HCT116 (cell line): ENCODE results near the gene PKN1. TPM values are rescaled to one million over a fixed set of nuclear protein-coding genes. Genes with fewer than 3 reads are reported as not detected.

Experiments used
- ATAC-seq: fragments of 200-7000 bp; cut with Tn5 transposase; 2 replicates; pipeline ENCODE4 v1.9.1; 2020; ENCODE audit warnings: mild to moderate bottlenecking, moderate library complexity
- BruUV-seq: library from RNA; stranded (reverse); fragments of 400-500 nt; replicated peaks from 2 replicates; lab custom pipeline; 2021; lab: Mats Ljungman, UMichigan
- CTCF ChIA-PET: fragments of 300-600 bp; sonication (Branson Sonifier 250); formaldehyde crosslinking; loops from one replicate; lab custom pipeline; 2021; ENCODE audit warnings: antibody characterized with exemption; lab: Charles Lee
- POLR2A ChIA-PET: fragments of 300-600, 350-600 bp; sonication (Branson Sonifier 250); formaldehyde crosslinking; loops from one replicate; lab custom pipeline; 2021; ENCODE audit warnings: antibody characterized with exemption; lab: Charles Lee
- RAD21 ChIA-PET, 2 experiments: fragments of 300-600 bp; sonication (Branson Sonifier 250); formaldehyde crosslinking; loops; one replicate each; lab custom pipeline; 2023; ENCODE audit warnings: low total read pairs in 2 of 2; ENCODE audit not compliant: uncharacterized antibody in 2 of 2, unreplicated experiment in 2 of 2, low non-redundant PET in 1 of 2; lab: Charles Lee
- DNase-seq: peaks from one replicate; pipeline ENCODE4 v3.0.0-alpha.2; 2010; ENCODE audit warnings: low read depth, low spot score
- H2AFZ ChIP-seq: fragments of 200-600 bp; shearing (Covaris generic), sonication (generic); 2 replicates; pipeline ENCODE4 v1.6.1; 2017; ENCODE audit warnings: low read depth, mixed run types, mixed read lengths, antibody characterized with exemption, low read length; ENCODE audit not compliant: poor library complexity, severe bottlenecking
- H3K27ac ChIP-seq: 2 replicates; pipeline ENCODE4 v1.5.1; 2012; ENCODE audit warnings: low read depth, low read length
- H3K27me3 ChIP-seq: fragments of 200-600 bp; sonication (generic); 2 replicates; pipeline ENCODE4 v1.6.1; 2016; ENCODE audit warnings: mixed run types, low read length, mixed read lengths; ENCODE audit not compliant: insufficient read depth
- H3K36me3 ChIP-seq, 2 experiments: fragments of 200-500 bp in 1 of 2; fragments of 200-600 bp in 1 of 2; sonication (Bioruptor generic) in 1 of 2; sonication (generic) in 1 of 2; 2 replicates each; pipeline versions ENCODE4 v1.5.1 to v1.6.1; 2014 to 2016; ENCODE audit warnings: low read length in 2 of 2, inconsistent platforms in 1 of 2, mixed read lengths in 1 of 2, mixed run types in 1 of 2; ENCODE audit not compliant: insufficient read depth in 2 of 2, control insufficient read depth in 1 of 2
- H3K4me1 ChIP-seq, 2 experiments: fragments of 200-600 bp in 1 of 2; sonication (generic) in 1 of 2; 2 replicates each; pipeline versions ENCODE4 v1.5.1 to v1.6.1; 2012 to 2017; ENCODE audit warnings: low read length in 2 of 2, inconsistent platforms in 1 of 2, mild to moderate bottlenecking in 1 of 2, mixed read lengths in 1 of 2, mixed run types in 1 of 2, moderate library complexity in 1 of 2; ENCODE audit not compliant: insufficient read depth in 2 of 2, control insufficient read depth in 1 of 2
- H3K4me2 ChIP-seq: fragments of 200-600 bp; sonication (generic); 2 replicates; pipeline ENCODE4 v1.6.1; 2017; ENCODE audit warnings: mixed run types, low read length, mixed read lengths
- H3K4me3 ChIP-seq, 2 experiments: fragments of 200-600 bp in 1 of 2; sonication (generic) in 1 of 2; replicated peaks in 1 of 2; 2 replicates each; pipeline ENCODE4 v1.5.1; 2011 to 2016; ENCODE audit warnings: low read length in 2 of 2, control low read depth in 1 of 2, low read depth in 1 of 2, mild to moderate bottlenecking in 1 of 2, mixed read lengths in 1 of 2, mixed run types in 1 of 2
- H3K79me2 ChIP-seq: fragments of 200-600 bp; sonication (generic); 2 replicates; pipeline ENCODE4 v1.6.1; 2017; ENCODE audit warnings: mild to moderate bottlenecking, mixed run types, low read length, moderate library complexity, mixed read lengths; ENCODE audit not compliant: insufficient read depth
- H3K9ac ChIP-seq: fragments of 200-600 bp; sonication (generic); 2 replicates; pipeline ENCODE4 v1.6.1; 2016; ENCODE audit warnings: low read length, mixed read lengths
- H3K9me2 ChIP-seq: fragments of 200-600 bp; sonication (generic), shearing (Covaris generic); 2 replicates; pipeline ENCODE4 v1.6.1; 2017; ENCODE audit warnings: mixed run types, mild to moderate bottlenecking, moderate library complexity; ENCODE audit not compliant: insufficient read depth
- H3K9me3 ChIP-seq, 2 experiments: fragments of 200-500 bp in 1 of 2; fragments of 200-600 bp in 1 of 2; sonication (Bioruptor generic) in 1 of 2; sonication (generic) in 1 of 2; 2 replicates each; pipeline ENCODE4 v1.6.1; 2014 to 2017; ENCODE audit warnings: low read length in 2 of 2, mixed read lengths in 2 of 2, inconsistent platforms in 1 of 2, low read depth in 1 of 2, mild to moderate bottlenecking in 1 of 2, mixed run types in 1 of 2, moderate library complexity in 1 of 2; ENCODE audit not compliant: control insufficient read depth in 1 of 2, insufficient read depth in 1 of 2
- H4K20me1 ChIP-seq: fragments of 200-600 bp; sonication (generic), shearing (Covaris generic); 2 replicates; pipeline ENCODE4 v1.6.1; 2017; ENCODE audit warnings: mixed run types, mild to moderate bottlenecking, moderate library complexity; ENCODE audit not compliant: insufficient read depth
- CBX3 ChIP-seq: IDR thresholded peaks from 2 replicates; pipeline ENCODE4 v1.6.1; 2012; ENCODE audit warnings: low read depth
- EGR1 ChIP-seq: IDR thresholded peaks from 2 replicates; pipeline ENCODE4 v1.6.1; 2012; ENCODE audit warnings: low read depth
- ELF1 ChIP-seq: IDR thresholded peaks from 2 replicates; pipeline ENCODE4 v1.6.1; 2012; ENCODE audit warnings: low read depth, borderline replicate concordance
- EZH2 ChIP-seq: fragments of 200-600 bp; sonication (generic); IDR thresholded peaks from 2 replicates; pipeline ENCODE4 v1.6.1; 2017; ENCODE audit warnings: antibody characterized with exemption, mixed run types
- EZH2phosphoT487 ChIP-seq: fragments of 200-600 bp; IDR thresholded peaks from 2 replicates; pipeline ENCODE4 v1.6.1; 2018; ENCODE audit warnings: antibody characterized with exemption, borderline replicate concordance
- FOSL1 ChIP-seq: IDR thresholded peaks from 2 replicates; pipeline ENCODE4 v1.6.1; 2012; ENCODE audit warnings: low read depth
- JUND ChIP-seq: IDR thresholded peaks from 2 replicates; pipeline ENCODE4 v1.6.1; 2012
- POLR2A ChIP-seq: IDR thresholded peaks from 2 replicates; pipeline ENCODE4 v1.7.0; 2011; ENCODE audit warnings: borderline replicate concordance; ENCODE audit not compliant: insufficient read depth, insufficient read length; ENCODE audit errors: extremely low read depth
- POLR2AphosphoS5 ChIP-seq: IDR thresholded peaks from 2 replicates; pipeline ENCODE4 v1.6.1; 2011; ENCODE audit warnings: mild to moderate bottlenecking, low read depth, low read length, moderate library complexity
- REST ChIP-seq: IDR thresholded peaks from 2 replicates; pipeline ENCODE4 v1.6.1; 2012; ENCODE audit warnings: low read depth
- SP1 ChIP-seq: IDR thresholded peaks from 2 replicates; pipeline ENCODE4 v1.6.1; 2012; ENCODE audit warnings: low read depth
- SRF ChIP-seq: IDR thresholded peaks from 2 replicates; pipeline ENCODE4 v1.6.1; 2012; ENCODE audit warnings: low read depth
- TCF7L2 ChIP-seq: IDR thresholded peaks from 2 replicates; pipeline ENCODE4 v1.7.0; 2011; ENCODE audit warnings: borderline replicate concordance, inconsistent platforms; ENCODE audit not compliant: insufficient read depth, insufficient read length; ENCODE audit errors: extremely low read depth
- ZFX ChIP-seq: fragments of 450-650 bp; IDR thresholded peaks from 2 replicates; pipeline ENCODE4 v1.6.1; 2017
- ZNF274 ChIP-seq: fragments of 200-500 bp; sonication (Bioruptor generic); IDR thresholded peaks from 2 replicates; pipeline ENCODE4 v1.6.1; 2014; ENCODE audit warnings: mild to moderate bottlenecking, low read depth, low read length, inconsistent platforms
- intact Hi-C: fragments of 100-400 bp; cut with micrococcal nuclease; formaldehyde crosslinking; loops from 2 replicates; pipeline ENCODE4 v1.10.0; 2022
- total RNA-seq: library from RNA; stranded (reverse); gene quantifications from one replicate; pipeline ENCODE4 v1.2.1, GENCODE V29; 2021; ENCODE audit not compliant: unreplicated experiment
- TF ChIP-seq, protein P1 (sequence below): IDR thresholded peaks from 2 replicates; pipeline ENCODE4 v1.6.1; 2011; ENCODE audit warnings: mild to moderate bottlenecking, low read length, moderate library complexity; ENCODE audit not compliant: insufficient replicate concordance; ENCODE audit errors: extremely low read depth
- TF ChIP-seq, protein P2 (sequence below), 3 experiments: fragments of 200-600 bp in 1 of 3; sonication (generic) in 1 of 3; IDR thresholded peaks in 2 of 3; conservative IDR thresholded peaks in 1 of 3; 2 replicates each; pipeline ENCODE4 v1.5.1; 2012 to 2017; ENCODE audit warnings: low read depth in 2 of 3, low read length in 2 of 3, antibody characterized with exemption in 1 of 3, borderline replicate concordance in 1 of 3, control low read depth in 1 of 3, mild to moderate bottlenecking in 1 of 3, mixed read lengths in 1 of 3, mixed run types in 1 of 3, moderate library complexity in 1 of 3; ENCODE audit not compliant: insufficient read depth in 1 of 3
- TF ChIP-seq, protein P3 (sequence below): IDR thresholded peaks from 2 replicates; pipeline ENCODE4 v1.6.1; 2012
- TF ChIP-seq, protein P4 (sequence below): IDR thresholded peaks from 2 replicates; pipeline ENCODE4 v1.6.1; 2012

The PKN1 gene
- total RNA-seq, 1 experiment from 2014 or later = 248 TPM

DNA sequence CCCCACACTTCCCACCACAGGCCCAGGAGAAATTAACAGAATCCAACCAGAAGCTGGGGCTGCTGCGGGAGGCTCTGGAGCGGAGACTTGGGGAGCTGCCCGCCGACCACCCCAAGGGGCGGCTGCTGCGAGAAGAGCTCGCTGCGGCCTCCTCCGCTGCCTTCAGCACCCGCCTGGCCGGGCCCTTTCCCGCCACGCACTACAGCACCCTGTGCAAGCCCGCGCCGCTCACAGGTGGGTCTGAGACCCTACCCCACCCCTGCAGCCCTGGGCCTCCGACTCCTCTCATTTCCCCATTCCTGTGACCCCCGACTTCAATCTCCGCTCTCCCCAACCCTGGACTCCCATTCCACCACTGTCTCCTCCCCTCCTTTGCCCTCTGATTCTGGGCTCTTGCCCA lies 17.8 kb downstream of the PKN1 start:
- H3K4me2 ChIP-seq = no peak overlapping the region
- peaks cover 21 to 39% of the 10 kb centered on the region in 2 experiments; a peak in 3 of 4 replicates for H3K36me3 ChIP-seq
- ChIA-PET CTCF (interaction anchor here (1.0 kb wide), 1 partner anchor 314 kb away, joined by 4 read pairs; the partner anchor contains the start of gene ASF1B), RAD21 (interaction anchor here in 1 of 2 experiments (1.0 kb wide), 1 partner anchor 13 kb away, joined by 3 read pairs; no protein-coding TSS in a partner anchor), POLR2A (interaction anchor here (1.5 kb wide), 1 partner anchor 13 kb away, joined by 5 read pairs; no protein-coding TSS in a partner anchor)
- no peaks in the 10 kb centered on the region for H3K9me3 ChIP-seq
- ATAC-seq (no peak), DNase-seq (no peak)
- no peak overlapping the region for H2AFZ ChIP-seq
- BruUV-seq = no TSS peak
- H3K9ac ChIP-seq = no peak overlapping the region
- no peaks in the 10 kb centered on the region; the same call in 1 of the 2 replicates for H3K79me2 ChIP-seq
- H3K4me3 ChIP-seq = no peak overlapping the region
- H3K27me3 ChIP-seq = no peaks in the 10 kb centered on the region
- no peaks in the 10 kb centered on the region for H4K20me1 ChIP-seq
- peaks cover 0 to 24% of the 10 kb centered on the region in 2 experiments; a peak in 2 of 4 replicates for H3K4me1 ChIP-seq
- no peak overlapping the region for H3K27ac ChIP-seq
- TF ChIP-seq, protein P1, sequence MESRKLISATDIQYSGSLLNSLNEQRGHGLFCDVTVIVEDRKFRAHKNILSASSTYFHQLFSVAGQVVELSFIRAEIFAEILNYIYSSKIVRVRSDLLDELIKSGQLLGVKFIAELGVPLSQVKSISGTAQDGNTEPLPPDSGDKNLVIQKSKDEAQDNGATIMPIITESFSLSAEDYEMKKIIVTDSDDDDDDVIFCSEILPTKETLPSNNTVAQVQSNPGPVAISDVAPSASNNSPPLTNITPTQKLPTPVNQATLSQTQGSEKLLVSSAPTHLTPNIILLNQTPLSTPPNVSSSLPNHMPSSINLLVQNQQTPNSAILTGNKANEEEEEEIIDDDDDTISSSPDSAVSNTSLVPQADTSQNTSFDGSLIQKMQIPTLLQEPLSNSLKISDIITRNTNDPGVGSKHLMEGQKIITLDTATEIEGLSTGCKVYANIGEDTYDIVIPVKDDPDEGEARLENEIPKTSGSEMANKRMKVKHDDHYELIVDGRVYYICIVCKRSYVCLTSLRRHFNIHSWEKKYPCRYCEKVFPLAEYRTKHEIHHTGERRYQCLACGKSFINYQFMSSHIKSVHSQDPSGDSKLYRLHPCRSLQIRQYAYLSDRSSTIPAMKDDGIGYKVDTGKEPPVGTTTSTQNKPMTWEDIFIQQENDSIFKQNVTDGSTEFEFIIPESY = no peak
- no peak for TF ChIP-seq FOSL1
- TF ChIP-seq EGR1 = no peak
- no peak for TF ChIP-seq EZH2phosphoT487
- no peak for TF ChIP-seq ZNF274
- TF ChIP-seq CBX3 = no peak
- TF ChIP-seq SRF = no peak
- TF ChIP-seq, protein P2, sequence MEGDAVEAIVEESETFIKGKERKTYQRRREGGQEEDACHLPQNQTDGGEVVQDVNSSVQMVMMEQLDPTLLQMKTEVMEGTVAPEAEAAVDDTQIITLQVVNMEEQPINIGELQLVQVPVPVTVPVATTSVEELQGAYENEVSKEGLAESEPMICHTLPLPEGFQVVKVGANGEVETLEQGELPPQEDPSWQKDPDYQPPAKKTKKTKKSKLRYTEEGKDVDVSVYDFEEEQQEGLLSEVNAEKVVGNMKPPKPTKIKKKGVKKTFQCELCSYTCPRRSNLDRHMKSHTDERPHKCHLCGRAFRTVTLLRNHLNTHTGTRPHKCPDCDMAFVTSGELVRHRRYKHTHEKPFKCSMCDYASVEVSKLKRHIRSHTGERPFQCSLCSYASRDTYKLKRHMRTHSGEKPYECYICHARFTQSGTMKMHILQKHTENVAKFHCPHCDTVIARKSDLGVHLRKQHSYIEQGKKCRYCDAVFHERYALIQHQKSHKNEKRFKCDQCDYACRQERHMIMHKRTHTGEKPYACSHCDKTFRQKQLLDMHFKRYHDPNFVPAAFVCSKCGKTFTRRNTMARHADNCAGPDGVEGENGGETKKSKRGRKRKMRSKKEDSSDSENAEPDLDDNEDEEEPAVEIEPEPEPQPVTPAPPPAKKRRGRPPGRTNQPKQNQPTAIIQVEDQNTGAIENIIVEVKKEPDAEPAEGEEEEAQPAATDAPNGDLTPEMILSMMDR (IDR thresholded peaks at IDR 0.05 in 2 of 3, conservative IDR thresholded peaks at IDR 0.05 in 1 of 3; ENCODE audit: borderline replicate concordance in 1 of 3, insufficient read depth in 1 of 3, low read depth in 2 of 3, low read length in 2 of 3) = no peak
- TF ChIP-seq JUND = no peak
- no peak for TF ChIP-seq SP1
- TF ChIP-seq TCF7L2 = no peak
- TF ChIP-seq, protein P3, sequence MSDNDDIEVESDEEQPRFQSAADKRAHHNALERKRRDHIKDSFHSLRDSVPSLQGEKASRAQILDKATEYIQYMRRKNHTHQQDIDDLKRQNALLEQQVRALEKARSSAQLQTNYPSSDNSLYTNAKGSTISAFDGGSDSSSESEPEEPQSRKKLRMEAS = no peak
- no peak for TF ChIP-seq ZFX
- TF ChIP-seq POLR2A = no peak
- TF ChIP-seq EZH2 = no peak
- no peak for TF ChIP-seq REST
- TF ChIP-seq POLR2AphosphoS5 = no peak
- TF ChIP-seq, protein P4, sequence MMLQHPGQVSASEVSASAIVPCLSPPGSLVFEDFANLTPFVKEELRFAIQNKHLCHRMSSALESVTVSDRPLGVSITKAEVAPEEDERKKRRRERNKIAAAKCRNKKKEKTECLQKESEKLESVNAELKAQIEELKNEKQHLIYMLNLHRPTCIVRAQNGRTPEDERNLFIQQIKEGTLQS = no peak
- TF ChIP-seq ELF1 = no peak
- no peaks in the 10 kb centered on the region for H3K9me2 ChIP-seq
- intact Hi-C loops = no loop called here
